ENCODE measurements around the gene GARNL3.

DNA sequence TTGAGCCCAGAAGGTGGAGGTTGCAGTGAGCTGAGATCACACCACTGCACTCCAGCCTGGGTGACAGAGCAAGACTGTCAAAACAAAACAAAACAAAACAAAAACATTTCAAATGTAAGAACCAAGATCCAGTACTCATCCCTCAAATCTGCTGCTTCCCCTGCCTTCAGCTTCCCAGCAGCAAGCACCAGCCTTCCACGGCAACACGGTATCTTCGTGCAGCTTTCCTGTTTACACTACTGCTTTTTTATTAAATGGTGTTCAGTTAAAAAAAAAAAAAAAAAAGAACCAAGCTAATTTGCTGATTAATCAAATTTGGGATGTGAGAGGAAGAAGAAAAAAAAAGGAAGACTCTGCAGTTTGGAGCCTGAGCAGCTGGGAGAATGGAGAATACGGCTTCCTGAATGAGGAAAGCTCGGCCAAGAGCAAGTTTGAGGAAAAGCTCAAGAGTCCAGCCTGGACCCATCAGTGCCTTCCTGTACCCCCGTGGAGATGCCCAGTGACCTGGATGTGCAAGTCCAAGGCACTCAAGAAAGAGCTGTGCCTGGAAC lies 104.4 kb downstream of the GARNL3 start:
- TF ChIP-seq, protein P1, sequence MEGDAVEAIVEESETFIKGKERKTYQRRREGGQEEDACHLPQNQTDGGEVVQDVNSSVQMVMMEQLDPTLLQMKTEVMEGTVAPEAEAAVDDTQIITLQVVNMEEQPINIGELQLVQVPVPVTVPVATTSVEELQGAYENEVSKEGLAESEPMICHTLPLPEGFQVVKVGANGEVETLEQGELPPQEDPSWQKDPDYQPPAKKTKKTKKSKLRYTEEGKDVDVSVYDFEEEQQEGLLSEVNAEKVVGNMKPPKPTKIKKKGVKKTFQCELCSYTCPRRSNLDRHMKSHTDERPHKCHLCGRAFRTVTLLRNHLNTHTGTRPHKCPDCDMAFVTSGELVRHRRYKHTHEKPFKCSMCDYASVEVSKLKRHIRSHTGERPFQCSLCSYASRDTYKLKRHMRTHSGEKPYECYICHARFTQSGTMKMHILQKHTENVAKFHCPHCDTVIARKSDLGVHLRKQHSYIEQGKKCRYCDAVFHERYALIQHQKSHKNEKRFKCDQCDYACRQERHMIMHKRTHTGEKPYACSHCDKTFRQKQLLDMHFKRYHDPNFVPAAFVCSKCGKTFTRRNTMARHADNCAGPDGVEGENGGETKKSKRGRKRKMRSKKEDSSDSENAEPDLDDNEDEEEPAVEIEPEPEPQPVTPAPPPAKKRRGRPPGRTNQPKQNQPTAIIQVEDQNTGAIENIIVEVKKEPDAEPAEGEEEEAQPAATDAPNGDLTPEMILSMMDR (IDR thresholded peaks at IDR 0.05): no peak
- no peak for TF ChIP-seq POLR2A (IDR thresholded peaks at IDR 0.05)

Measured in gastroesophageal sphincter (tissue), 3 donors.